ENCODE data around the gene FES.

DNA sequence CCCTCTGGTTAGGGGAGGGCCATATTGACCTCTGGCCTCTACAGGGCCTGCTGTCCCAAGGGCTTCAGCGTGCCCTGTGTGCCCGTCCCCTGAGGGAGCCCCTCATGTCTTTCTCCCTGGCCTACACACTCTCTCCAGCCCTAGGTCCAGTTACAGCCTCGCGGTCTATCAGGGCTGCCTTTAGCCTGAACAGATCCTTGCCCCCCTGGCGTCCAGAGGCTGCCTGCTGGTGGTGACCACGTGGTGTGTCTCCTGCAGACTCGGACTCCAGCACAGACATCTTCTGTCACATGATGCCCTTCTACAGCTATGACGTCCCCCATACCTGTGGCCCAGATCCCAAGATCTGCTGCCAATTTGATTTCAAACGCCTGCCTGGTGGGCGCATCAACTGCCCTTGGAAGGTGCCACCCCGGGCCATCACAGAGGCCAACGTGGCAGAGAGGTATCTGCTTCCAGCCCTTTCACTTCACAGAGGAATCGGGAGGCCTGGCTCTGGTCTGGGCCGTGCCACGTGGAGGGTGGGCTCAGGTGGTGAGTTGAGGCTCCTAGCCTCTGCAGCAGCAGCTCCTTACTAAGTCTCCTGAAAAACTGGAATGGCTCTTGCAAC, 22.9 kb downstream of the FES start:
- no peak for TF ChIP-seq POLR2A (IDR thresholded peaks at IDR 0.05)
- TF ChIP-seq CTCF (IDR thresholded peaks at IDR 0.05): no peak
- TF ChIP-seq POLR2AphosphoS5 (IDR thresholded peaks at IDR 0.05): no peak
- no peak for TF ChIP-seq EP300 (IDR thresholded peaks at IDR 0.05)
